HEK293T (cell line): ENCODE measurements around the gene MYH1.

Experiments
- FOXA1 ChIP-seq: fragments of 450-650 bp; IDR thresholded peaks from 2 replicates; pipeline ENCODE4 v1.6.1; 2016; ENCODE audit warnings: mild to moderate bottlenecking
- FOXM1 ChIP-seq: fragments of 450-650 bp; IDR thresholded peaks from 2 replicates; pipeline ENCODE4 v1.6.1; 2017; ENCODE audit warnings: mild to moderate bottlenecking, borderline replicate concordance
- HDGF ChIP-seq: fragments of 450-650 bp; IDR thresholded peaks from 2 replicates; pipeline ENCODE4 v1.6.1; 2017; ENCODE audit warnings: antibody characterized with exemption, borderline replicate concordance
- L3MBTL2 ChIP-seq: fragments of 450-650 bp; conservative IDR thresholded peaks from 2 replicates; pipeline ENCODE4 v1.6.1; 2016; ENCODE audit warnings: mild to moderate bottlenecking
- NFRKB ChIP-seq: fragments of 450-650 bp; IDR thresholded peaks from 2 replicates; pipeline ENCODE4 v1.6.1; 2016; ENCODE audit warnings: mild to moderate bottlenecking, moderate library complexity
- TARDBP ChIP-seq: fragments of 450-650 bp; IDR thresholded peaks from 2 replicates; pipeline ENCODE4 v1.6.1; 2016
- ZNF384 ChIP-seq: fragments of 450-650 bp; IDR thresholded peaks from 2 replicates; pipeline ENCODE4 v1.6.1; 2016
- TF ChIP-seq, protein P1 (sequence below): fragments of 450-650 bp; IDR thresholded peaks from 2 replicates; pipeline ENCODE4 v1.6.1; 2016

DNA sequence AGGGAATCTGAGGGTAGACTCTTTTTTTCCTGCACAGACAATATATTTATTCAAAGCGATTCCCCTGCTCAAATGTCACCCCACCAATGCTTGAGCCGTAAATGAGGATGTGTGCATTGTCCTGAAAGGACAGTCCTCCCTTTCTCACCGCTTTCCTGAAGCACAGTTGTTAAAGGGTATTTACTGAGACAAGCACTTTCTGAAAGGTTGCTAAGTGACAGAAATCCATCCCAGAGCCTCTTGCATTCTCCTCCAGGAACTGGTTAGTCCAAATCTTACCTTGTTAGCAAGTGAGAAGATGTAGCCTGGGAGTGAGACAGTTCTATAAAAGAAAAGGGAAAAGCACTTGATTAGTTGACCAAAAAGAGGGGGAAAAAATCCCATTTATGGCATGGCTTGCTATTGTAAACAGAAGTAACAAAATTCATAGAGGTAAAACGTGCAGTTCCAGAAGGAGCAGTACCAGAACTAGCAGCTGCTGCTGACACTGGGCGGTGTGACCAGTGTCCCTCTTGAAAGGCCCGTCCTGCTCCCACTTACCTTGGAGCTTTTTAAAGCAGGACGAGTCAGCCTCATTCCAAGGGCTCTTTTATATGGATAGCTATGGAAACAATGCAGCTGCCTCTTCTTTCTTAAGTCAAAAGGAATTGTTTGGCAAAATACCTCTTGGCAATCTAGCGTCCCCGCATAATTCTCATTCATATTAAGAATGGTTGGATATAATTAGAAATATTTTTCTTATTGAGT, 30.9 kb upstream of the MYH1 start, which contains the start of gene MYH2:
- no peak for TF ChIP-seq ZNF384
- no peak for TF ChIP-seq FOXM1
- no peak for TF ChIP-seq TARDBP
- no peak for TF ChIP-seq L3MBTL2
- no peak for TF ChIP-seq FOXA1
- no peak for TF ChIP-seq HDGF
- TF ChIP-seq NFRKB = no peak
- TF ChIP-seq, protein P1, sequence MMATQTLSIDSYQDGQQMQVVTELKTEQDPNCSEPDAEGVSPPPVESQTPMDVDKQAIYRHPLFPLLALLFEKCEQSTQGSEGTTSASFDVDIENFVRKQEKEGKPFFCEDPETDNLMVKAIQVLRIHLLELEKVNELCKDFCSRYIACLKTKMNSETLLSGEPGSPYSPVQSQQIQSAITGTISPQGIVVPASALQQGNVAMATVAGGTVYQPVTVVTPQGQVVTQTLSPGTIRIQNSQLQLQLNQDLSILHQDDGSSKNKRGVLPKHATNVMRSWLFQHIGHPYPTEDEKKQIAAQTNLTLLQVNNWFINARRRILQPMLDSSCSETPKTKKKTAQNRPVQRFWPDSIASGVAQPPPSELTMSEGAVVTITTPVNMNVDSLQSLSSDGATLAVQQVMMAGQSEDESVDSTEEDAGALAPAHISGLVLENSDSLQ = no peak
